Cardiac fibroblast (primary cell): ENCODE results near the gene EGLN1.

Experiments
- DNase-seq, 2 donors: peaks; one replicate each; pipeline versions ENCODE4 v3.0.0 to v3.0.0-alpha.2; 2010; ENCODE audit warnings: low read depth in 2 of 2
- H3K4me3 ChIP-seq, 2 donors: replicated peaks in 1 of 2; 1 replicate in 1 of 2; 2 replicates in 1 of 2; pipeline ENCODE4 v1.5.1; 2011; ENCODE audit warnings: low read depth in 2 of 2, low read length in 2 of 2, mild to moderate bottlenecking in 2 of 2, moderate library complexity in 1 of 2
- CTCF ChIP-seq: IDR thresholded peaks from one replicate; pipeline ENCODE4 v1.5.1; 2011; ENCODE audit warnings: low read depth, mild to moderate bottlenecking, low read length, inconsistent platforms

Gene EGLN1

GRCh38 chr1:231428377-231428776 lies 6.3 kb upstream of the EGLN1 start:
- DNase-seq: no peak
- TF ChIP-seq CTCF: no peak
- no peak overlapping the region for H3K4me3 ChIP-seq

- no peak overlapping the region for H3K4me3 ChIP-seq
- no peak for DNase-seq
- TF ChIP-seq CTCF: no peak
Measured at GRCh38 chr1:231424950-231425805, 3.1 kb upstream of the EGLN1 start.

- DNase-seq: no peak
- no peak for TF ChIP-seq CTCF
Measured at GRCh38 chr1:231423648-231424047, 1.6 kb upstream of the EGLN1 start.

GRCh38 chr1:231422798-231423309 lies 767 bp upstream of the EGLN1 start:
- TF ChIP-seq CTCF: no peak
- no peak for DNase-seq
- peak overlapping the region; percentile 56 to 87 for H3K4me3 ChIP-seq

More at GRCh38 chr1:231423648-231424047, 1.6 kb upstream of the EGLN1 start:
- H3K4me3 ChIP-seq: no peak overlapping the region

GRCh38 chr1:231421546-231421970 lies 529 bp downstream of the EGLN1 start:
- peak; percentile 44 to 55 for DNase-seq
- H3K4me3 ChIP-seq: peak overlapping the region; percentile 80 to 87
- no peak for TF ChIP-seq CTCF

- no peak for TF ChIP-seq CTCF
- DNase-seq: peak; percentile 52 to 54
- peak overlapping the region; percentile 80 to 87 for H3K4me3 ChIP-seq
Measured at GRCh38 chr1:231420959-231421545, 1.0 kb downstream of the EGLN1 start.
